ENCODE measurements around the gene DCDC2B.
A peak's percentile ranks its signal among the peaks of the same experiment; 100 is the strongest.

DCDC2B gene

DNA sequence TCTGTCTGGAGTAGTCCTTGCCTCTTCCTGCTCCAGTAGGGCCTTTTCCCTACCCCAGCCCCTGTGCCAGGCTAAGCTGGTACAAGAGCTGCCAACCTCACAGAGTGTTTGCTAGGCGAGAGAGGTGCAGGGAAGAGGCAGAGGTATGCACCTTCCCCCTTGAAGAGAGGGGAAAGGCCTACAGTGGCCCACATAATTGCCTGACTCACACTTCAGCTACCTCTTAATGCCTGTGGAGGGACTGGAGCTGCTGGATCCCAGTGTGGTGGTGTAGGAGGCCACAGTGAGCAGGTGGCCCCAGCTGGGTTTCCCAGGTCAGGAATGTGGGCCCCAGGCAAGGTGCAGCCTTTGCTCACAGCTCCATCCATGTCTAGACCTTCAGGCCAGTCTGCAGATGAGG is 11.8 kb upstream of the DCDC2B start:
- DNase-seq (ENCODE audit: low spot score), result no peak

DNA sequence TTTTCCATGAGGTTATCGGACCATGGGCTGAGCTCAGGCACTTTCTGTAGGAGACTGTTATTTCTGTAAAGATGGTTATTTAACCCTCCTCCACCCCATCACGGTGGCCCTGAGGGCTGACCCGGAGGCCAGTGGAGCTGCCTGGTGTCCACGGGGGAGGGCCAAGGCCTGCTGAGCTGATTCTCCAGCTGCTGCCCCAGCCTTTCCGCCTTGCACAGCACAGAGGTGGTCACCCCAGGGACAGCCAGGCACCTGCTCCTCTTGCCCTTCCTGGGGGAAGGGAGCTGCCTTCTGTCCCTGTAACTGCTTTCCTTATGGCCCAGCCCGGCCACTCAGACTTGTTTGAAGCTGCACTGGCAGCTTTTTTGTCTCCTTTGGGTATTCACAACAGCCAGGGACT is 11.1 kb upstream of the DCDC2B start:
- no peak for DNase-seq (ENCODE audit: low spot score)

DNA sequence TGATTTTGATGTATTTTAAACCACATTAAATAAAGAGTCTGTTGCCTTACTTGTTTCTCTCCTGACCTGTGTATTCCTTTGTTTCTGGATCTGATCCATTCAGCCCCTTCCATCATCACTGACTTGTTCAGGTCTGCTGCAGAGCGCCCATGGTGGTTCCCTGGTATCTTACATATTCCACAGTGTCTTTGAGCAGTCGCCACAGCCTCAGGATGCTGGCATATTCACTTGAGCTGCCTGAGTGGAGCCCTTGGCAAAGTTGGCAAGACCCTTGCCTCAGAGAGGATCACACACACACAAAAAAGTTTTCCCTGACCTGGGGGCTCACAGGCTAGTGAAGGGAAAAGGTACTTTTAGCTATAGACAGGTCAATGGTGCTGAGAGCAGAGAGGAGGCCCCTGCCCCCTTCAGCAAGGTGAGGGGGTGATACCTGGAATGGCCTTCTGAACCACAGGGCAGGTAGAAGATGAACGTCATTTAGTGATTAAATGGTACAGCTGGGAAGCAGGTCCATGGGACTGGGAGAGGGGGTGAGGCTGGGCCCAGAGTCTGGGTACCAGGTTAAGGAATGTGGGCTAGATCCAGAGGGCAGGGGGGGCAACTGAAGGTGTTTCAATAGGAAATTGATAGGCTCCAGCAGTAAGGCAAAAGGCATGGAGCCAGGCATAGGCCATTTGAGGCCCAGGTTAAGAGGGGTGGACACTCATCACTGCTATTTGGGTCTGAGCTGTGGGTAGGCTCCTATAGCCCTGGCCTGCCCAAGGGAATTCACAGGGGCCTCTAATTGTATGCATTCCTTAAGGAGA is 10.4 kb upstream of the DCDC2B start:
- DNase-seq (ENCODE audit: low spot score), result no peak

- no peak for DNase-seq (ENCODE audit: low spot score)
These were observed 9.7 kb upstream of the DCDC2B start for GRCh38 chr1:32199043-32199716.

DNA sequence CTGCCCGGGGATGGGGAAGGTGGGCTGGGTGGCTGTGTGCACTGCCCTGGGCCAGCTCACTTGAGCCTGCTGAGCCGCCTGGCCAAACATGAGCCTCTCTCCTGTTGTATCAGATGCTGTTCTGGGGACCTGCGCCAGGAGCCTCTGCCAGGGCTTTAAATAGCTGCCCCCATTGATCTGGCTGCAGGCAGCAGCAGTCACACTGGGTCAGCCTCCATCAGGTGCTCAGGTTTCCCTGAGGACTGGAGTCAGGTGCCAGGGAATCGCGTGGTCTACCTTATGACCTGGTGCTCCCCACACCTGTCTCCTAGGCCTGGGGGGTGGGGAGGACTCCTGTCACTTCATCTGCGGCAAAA is 9.2 kb upstream of the DCDC2B start:
- DNase-seq (ENCODE audit: low spot score), result no peak

- DNase-seq (ENCODE audit: low spot score), result peak; percentile 56
These were observed 8.5 kb upstream of the DCDC2B start, which contains the start of gene CCDC28B for GRCh38 chr1:32200226-32201010. Gene CCDC28B (plus strand): TSS chr1:32200595. CDS start chr1:32201936, 1,341 bp downstream.

DNA sequence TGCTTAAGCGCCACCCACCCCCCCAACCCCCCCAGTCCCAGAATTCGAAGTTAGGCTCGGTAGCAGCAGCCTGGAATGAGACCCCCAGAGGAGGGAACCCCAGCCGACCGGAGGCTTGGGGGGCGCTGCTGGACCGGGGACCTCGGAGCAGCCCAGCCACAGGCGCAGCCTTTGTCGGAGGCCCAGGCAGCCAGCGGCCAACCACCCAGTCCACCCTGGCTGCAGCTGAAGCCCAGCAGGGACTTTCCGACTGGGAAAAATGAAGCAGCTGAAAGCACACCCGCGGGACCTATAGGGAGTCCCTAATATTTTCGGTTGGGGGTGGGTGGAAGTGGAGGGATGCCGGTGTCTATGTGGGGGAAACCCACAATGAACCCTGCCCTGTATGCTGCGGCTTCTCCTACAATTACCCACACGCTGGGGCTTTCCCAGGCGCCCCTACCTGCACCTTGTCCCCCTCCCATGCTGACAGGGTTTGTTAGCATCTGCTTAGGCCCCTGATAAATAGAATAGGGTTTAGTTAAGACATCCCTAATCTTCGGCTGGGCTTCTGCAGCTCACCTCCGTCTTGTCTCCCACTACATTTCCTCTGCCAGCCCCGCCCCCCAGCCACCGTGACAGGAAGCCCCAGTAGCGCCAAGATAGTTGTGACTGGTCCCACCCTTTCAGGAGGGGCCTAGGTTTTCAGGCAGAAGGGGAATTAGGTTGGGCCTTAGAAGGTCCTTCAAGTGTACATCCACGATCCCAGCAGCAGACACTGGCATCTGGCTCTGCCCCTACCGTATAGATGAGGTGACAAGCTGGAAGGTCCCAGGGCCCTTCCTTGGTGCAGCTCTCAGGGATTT is 7.7 kb upstream of the DCDC2B start:
- peak; percentile 36 for DNase-seq (ENCODE audit: low spot score)

DNA sequence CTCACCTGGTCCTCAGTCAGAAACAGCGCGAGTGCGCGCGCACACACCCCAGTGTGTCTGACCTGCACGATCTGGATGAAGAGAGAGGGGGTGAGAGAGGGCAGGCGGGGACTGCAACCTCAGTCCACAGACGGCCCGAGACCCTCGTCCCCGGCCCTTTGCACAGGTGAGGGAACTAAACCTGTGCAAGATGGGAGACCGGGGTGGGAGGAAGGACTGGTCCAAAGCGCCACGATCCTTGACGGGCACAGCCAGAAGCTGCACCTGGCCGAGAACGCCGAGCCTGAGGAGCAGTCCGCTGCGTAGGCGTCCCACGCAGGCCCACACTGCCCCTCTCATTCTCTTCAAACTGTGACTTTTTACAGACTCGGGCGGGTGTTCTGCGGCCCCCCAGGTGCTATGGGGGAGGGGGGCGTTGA is 3.9 kb upstream of the DCDC2B start:
- DNase-seq (ENCODE audit: low spot score), result no peak

GRCh38 chr1:32205401-32206370 is 3.2 kb upstream of the DCDC2B start, which contains the start of gene IQCC:
Gene IQCC (plus strand): TSS chr1:32205671. CDS start chr1:32205682, 11 bp downstream.
- DNase-seq (ENCODE audit: low spot score), result peak; percentile 86

- no peak for DNase-seq (ENCODE audit: low spot score)
These were observed 420 bp upstream of the DCDC2B start for GRCh38 chr1:32208469-32208868.

DNA sequence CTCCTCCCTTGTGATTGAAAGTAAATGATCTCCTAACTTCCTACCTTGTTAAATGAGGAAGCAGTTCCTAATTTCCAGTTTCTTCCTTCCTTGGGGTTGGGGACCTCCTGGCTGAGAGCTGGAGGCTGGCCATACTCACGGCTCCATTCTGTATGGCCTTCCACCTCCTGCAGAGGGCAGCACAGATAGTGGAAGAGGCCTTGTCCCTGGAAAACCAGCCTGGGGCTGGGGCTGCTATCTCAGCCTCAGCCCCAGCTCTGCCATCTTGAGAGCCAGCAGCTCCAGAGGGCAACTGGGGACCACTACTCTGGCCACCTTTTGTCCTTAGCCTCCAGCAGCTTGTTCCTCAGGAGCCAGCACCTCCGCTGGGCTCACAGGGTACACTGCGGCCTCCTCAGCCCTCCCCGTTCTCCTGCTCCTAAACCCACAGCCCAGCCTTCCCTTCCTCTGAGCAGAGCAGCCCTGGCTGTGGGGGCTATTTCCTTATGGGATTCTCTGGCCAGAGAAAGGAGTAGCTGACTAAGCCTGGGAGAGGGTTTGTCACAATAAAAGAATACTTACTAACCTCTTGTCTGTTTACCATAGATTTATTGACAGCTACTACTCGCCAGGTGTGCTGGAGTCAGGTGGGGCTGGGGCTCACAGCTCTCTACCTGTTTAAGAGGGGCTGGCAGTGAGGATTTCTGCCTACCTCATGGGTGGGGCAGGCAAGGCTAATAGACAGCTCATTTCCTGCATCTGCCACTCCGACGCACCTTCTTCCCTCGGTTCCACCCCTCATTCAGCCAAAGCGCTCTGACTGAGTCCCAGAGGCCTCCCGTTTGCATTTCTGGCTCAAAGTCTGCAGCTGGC is 7.0 kb downstream of the DCDC2B start:
- peak; percentile 48 for DNase-seq (ENCODE audit: low spot score)

GRCh38 chr1:32216566-32216965 is 7.7 kb downstream of the DCDC2B start:
- no peak for DNase-seq (ENCODE audit: low spot score)

- DNase-seq (ENCODE audit: low spot score), result no peak
These were observed 10.1 kb downstream of the DCDC2B start for GRCh38 chr1:32219022-32219421.

- no peak for DNase-seq (ENCODE audit: low spot score)
These were observed 12.1 kb downstream of the DCDC2B start for GRCh38 chr1:32220746-32221580.

- no peak for DNase-seq (ENCODE audit: low spot score)
These were observed 12.7 kb downstream of the DCDC2B start for GRCh38 chr1:32221581-32221979.

- peak; percentile 88 for DNase-seq (ENCODE audit: low spot score)
These were observed 13.3 kb downstream of the DCDC2B start, which contains the start of the genes EIF3I and TMEM234 for GRCh38 chr1:32221980-32222755. Gene EIF3I (plus strand): TSS chr1:32222407. CDS start chr1:32222442, 35 bp downstream. Gene TMEM234 (minus strand): TSS chr1:32222353. CDS start chr1:32222322, 31 bp downstream.

- DNase-seq (ENCODE audit: low spot score), result no peak
These were observed 14.8 kb downstream of the DCDC2B start for GRCh38 chr1:32223683-32224082.

DNA sequence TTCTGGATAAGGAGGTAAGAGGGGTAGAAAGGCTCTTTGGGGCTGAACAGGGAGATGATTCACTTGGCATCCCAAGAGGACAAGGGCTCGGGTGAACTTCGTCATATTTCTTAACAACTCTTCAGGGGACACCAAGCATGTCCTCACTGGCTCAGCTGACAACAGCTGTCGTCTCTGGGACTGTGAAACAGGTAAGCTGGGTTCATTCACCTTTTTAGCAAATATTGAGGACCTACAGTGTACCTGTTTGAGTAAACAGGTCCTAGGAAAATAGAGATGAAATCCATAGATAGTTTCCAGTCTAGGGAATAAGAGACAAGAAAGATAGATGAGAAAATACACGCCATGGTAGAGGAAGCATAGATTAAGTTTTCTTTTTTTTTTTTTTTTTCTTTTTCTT is 15.4 kb downstream of the DCDC2B start:
- no peak for DNase-seq (ENCODE audit: low spot score)
